ENCODE results near the gene LMAN1L. TPM values are rescaled to one million over a fixed set of nuclear protein-coding genes. Genes with fewer than 3 reads are reported as not detected.

The LMAN1L gene
- total RNA-seq, 1 experiment from 2014 or later: not detected

- H3K4me1 Mint-ChIP-seq: peaks cover 19% of the 10 kb centered on the region
- no peak overlapping the region for H3K4me3 Mint-ChIP-seq
- no peak for ATAC-seq
These were observed 16.5 kb upstream of the LMAN1L start for GRCh38 chr15:74795966-74796625.

More at GRCh38 chr15:74795966-74796625, 16.5 kb upstream of the LMAN1L start:
- ChIA-PET POLR2A (no interaction called here), CTCF (interaction anchor here (1.1 to 4.9 kb wide), 2 partner anchors 21 to 25 kb away, joined by 3 to 101 read pairs; no protein-coding TSS in a partner anchor)
- no peaks in the 10 kb centered on the region for H3K9me3 Mint-ChIP-seq
- DNase-seq (ENCODE audit: low spot score): no peak
- H3K27me3 Mint-ChIP-seq (ENCODE audit: low read depth): no peaks in the 10 kb centered on the region
- TF ChIP-seq JAZF1 (CRISPR knock-in tag; IDR thresholded peaks at IDR 0.05) (no peak), ARID4B (CRISPR knock-in tag; IDR thresholded peaks at IDR 0.05; ENCODE audit: borderline replicate concordance) (no peak), EMX1 (CRISPR knock-in tag; IDR thresholded peaks at IDR 0.05) (no peak), NFATC4 (CRISPR knock-in tag; IDR thresholded peaks at IDR 0.05) (no peak), ATF2 (CRISPR knock-in tag; IDR thresholded peaks at IDR 0.05; ENCODE audit: borderline replicate concordance, low read depth) (no peak), USF1 (CRISPR knock-in tag; IDR thresholded peaks at IDR 0.05) (no peak), CREB1 (CRISPR knock-in tag; IDR thresholded peaks at IDR 0.05) (no peak), SMAD4 (CRISPR knock-in tag; IDR thresholded peaks at IDR 0.05) (no peak), ETV6 (CRISPR knock-in tag; IDR thresholded peaks at IDR 0.05) (no peak), RORB (CRISPR knock-in tag; IDR thresholded peaks at IDR 0.05) (no peak), ZNF232 (CRISPR knock-in tag; IDR thresholded peaks at IDR 0.05) (no peak)
- TF ChIP-seq, protein P1, sequence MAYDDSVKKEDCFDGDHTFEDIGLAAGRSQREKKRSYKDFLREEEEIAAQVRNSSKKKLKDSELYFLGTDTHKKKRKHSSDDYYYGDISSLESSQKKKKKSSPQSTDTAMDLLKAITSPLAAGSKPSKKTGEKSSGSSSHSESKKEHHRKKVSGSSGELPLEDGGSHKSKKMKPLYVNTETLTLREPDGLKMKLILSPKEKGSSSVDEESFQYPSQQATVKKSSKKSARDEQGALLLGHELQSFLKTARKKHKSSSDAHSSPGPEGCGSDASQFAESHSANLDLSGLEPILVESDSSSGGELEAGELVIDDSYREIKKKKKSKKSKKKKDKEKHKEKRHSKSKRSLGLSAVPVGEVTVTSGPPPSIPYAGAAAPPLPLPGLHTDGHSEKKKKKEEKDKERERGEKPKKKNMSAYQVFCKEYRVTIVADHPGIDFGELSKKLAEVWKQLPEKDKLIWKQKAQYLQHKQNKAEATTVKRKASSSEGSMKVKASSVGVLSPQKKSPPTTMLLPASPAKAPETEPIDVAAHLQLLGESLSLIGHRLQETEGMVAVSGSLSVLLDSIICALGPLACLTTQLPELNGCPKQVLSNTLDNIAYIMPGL (CRISPR knock-in tag; IDR thresholded peaks at IDR 0.05): no peak
- H3K36me3 Mint-ChIP-seq: no peaks in the 10 kb centered on the region
- H3K27ac Mint-ChIP-seq: no peak overlapping the region
